DLD1 (cell line): ENCODE data around the gene RBM12.

ENCODE experiments used
- in situ Hi-C: cut with HindIII; loops from 2 replicates; pipeline ENCODE4 v1.10.0; 2017; ENCODE audit warnings: low sequenced_read_pairs

The RBM12 gene

GRCh38 chr20:35600993-35601973 is 63.4 kb downstream of the RBM12 start:
- in situ Hi-C loops: no loop called here

GRCh38 chr20:35600176-35600992 is 64.3 kb downstream of the RBM12 start:
- in situ Hi-C loops: no loop called here

- in situ Hi-C loops: no loop called here
These were observed 65.0 kb downstream of the RBM12 start for GRCh38 chr20:35599776-35600120.
